ES-I3 (cell line): ENCODE measurements around the gene XIRP1.

Experiments
- H3K36me3 ChIP-seq: 2 replicates; pipeline ENCODE4 v1.6.1; 2013; ENCODE audit warnings: mild to moderate bottlenecking, low read length, control low read depth, moderate library complexity; ENCODE audit not compliant: insufficient read depth
- H3K4me1 ChIP-seq: 2 replicates; pipeline ENCODE4 v1.6.1; 2013; ENCODE audit warnings: mild to moderate bottlenecking, control low read depth, low read length; ENCODE audit not compliant: insufficient read depth
- H3K9ac ChIP-seq: 2 replicates; pipeline ENCODE4 v1.6.1; 2013; ENCODE audit warnings: low read depth, mild to moderate bottlenecking, low read length, moderate library complexity
- H3K9me3 ChIP-seq: 2 replicates; pipeline ENCODE4 v1.6.1; 2013; ENCODE audit warnings: mild to moderate bottlenecking, low read length, moderate library complexity; ENCODE audit not compliant: control insufficient read depth, insufficient read depth

The XIRP1 gene

GRCh38 chr3:39185959-39186691, 6.3 kb downstream of the XIRP1 start:
- Histone ChIP-seq H3K4me1 (peaks cover 7% of the 10 kb centered on the region), H3K9ac (no peak overlapping the region), H3K9me3 (no peaks in the 10 kb centered on the region)

GRCh38 chr3:39185326-39185958, 7.0 kb downstream of the XIRP1 start:
- Histone ChIP-seq H3K36me3 (no peaks in the 10 kb centered on the region), H3K9ac (no peak overlapping the region), H3K4me1 (peaks cover 7% of the 10 kb centered on the region), H3K9me3 (no peaks in the 10 kb centered on the region)

More at GRCh38 chr3:39185959-39186691, 6.3 kb downstream of the XIRP1 start:
- H3K36me3 ChIP-seq, result no peaks in the 10 kb centered on the region

- H3K9me3 ChIP-seq, result no peaks in the 10 kb centered on the region
- H3K9ac ChIP-seq, result no peak overlapping the region
- peaks cover 11% of the 10 kb centered on the region for H3K4me1 ChIP-seq
- no peaks in the 10 kb centered on the region for H3K36me3 ChIP-seq
Observed at GRCh38 chr3:39184968-39185285, 7.5 kb downstream of the XIRP1 start.

- H3K4me1 ChIP-seq, result peaks cover 12% of the 10 kb centered on the region
- H3K9me3 ChIP-seq, result no peaks in the 10 kb centered on the region
- no peak overlapping the region for H3K9ac ChIP-seq
- no peaks in the 10 kb centered on the region for H3K36me3 ChIP-seq
Observed at GRCh38 chr3:39184081-39184967, 8.1 kb downstream of the XIRP1 start.

- H3K36me3 ChIP-seq, result no peaks in the 10 kb centered on the region
- H3K9ac ChIP-seq, result no peak overlapping the region
- H3K4me1 ChIP-seq, result peaks cover 17% of the 10 kb centered on the region
- no peaks in the 10 kb centered on the region for H3K9me3 ChIP-seq
Observed at GRCh38 chr3:39183211-39184080, 8.9 kb downstream of the XIRP1 start.

- Histone ChIP-seq H3K9me3 (no peaks in the 10 kb centered on the region), H3K9ac (peak overlapping the region; percentile 53; the same call in 1 of the 2 replicates), H3K36me3 (no peaks in the 10 kb centered on the region), H3K4me1 (peaks cover 19% of the 10 kb centered on the region)
Observed at GRCh38 chr3:39181408-39182335, 10.7 kb downstream of the XIRP1 start.

- Histone ChIP-seq H3K4me1 (peaks cover 19% of the 10 kb centered on the region), H3K9ac (peak overlapping the region; percentile 53; the same call in 1 of the 2 replicates), H3K9me3 (no peaks in the 10 kb centered on the region), H3K36me3 (no peaks in the 10 kb centered on the region)
Observed at GRCh38 chr3:39180546-39181346, 11.6 kb downstream of the XIRP1 start.

- H3K9me3 ChIP-seq, result no peaks in the 10 kb centered on the region
- no peaks in the 10 kb centered on the region for H3K36me3 ChIP-seq
- H3K9ac ChIP-seq, result peak overlapping the region; percentile 53; the same call in 1 of the 2 replicates
- H3K4me1 ChIP-seq, result peaks cover 19% of the 10 kb centered on the region
Observed at GRCh38 chr3:39180183-39180545, 12.2 kb downstream of the XIRP1 start.

- no peaks in the 10 kb centered on the region for H3K36me3 ChIP-seq
- peaks cover 19% of the 10 kb centered on the region for H3K4me1 ChIP-seq
- H3K9ac ChIP-seq, result peak overlapping the region; percentile 63; the same call in 1 of the 2 replicates
- H3K9me3 ChIP-seq, result no peaks in the 10 kb centered on the region
Observed at GRCh38 chr3:39178553-39178952, 13.8 kb downstream of the XIRP1 start.

- Histone ChIP-seq H3K36me3 (no peaks in the 10 kb centered on the region), H3K9me3 (no peaks in the 10 kb centered on the region), H3K9ac (peak overlapping the region; percentile 63), H3K4me1 (peaks cover 19% of the 10 kb centered on the region)
Observed at GRCh38 chr3:39177708-39178332, 14.6 kb downstream of the XIRP1 start.

- Histone ChIP-seq H3K9me3 (no peaks in the 10 kb centered on the region), H3K9ac (no peak overlapping the region), H3K36me3 (no peaks in the 10 kb centered on the region; the same call in 1 of the 2 replicates), H3K4me1 (peaks cover 12% of the 10 kb centered on the region)
Observed at GRCh38 chr3:39176025-39176714, 16.2 kb downstream of the XIRP1 start.
